Measurements from ENCODE around the gene GPR35. TPM values are rescaled to one million over a fixed set of nuclear protein-coding genes. Genes with fewer than 3 reads are reported as not detected.

The GPR35 gene
- total RNA-seq, 1 donor from 2014 or later, result 4.7 TPM

GRCh38 chr2:240594511-240595380, 30.5 kb upstream of the GPR35 start:
- peaks cover 91% of the 10 kb centered on the region for H3K36me3 ChIP-seq
- intact Hi-C loops (cut with DNase I), result no loop called here
- ATAC-seq (no peak), DNase-seq (peak; percentile 36)
- no peak overlapping the region for H3K4me3 ChIP-seq
- H3K9me3 ChIP-seq, result no peaks in the 10 kb centered on the region
- no peak overlapping the region for H3K27ac ChIP-seq
- no peaks in the 10 kb centered on the region for H3K27me3 ChIP-seq (ENCODE audit: low read depth)
- TF ChIP-seq CTCF (IDR thresholded peaks at IDR 0.05), result no peak
- no peaks in the 10 kb centered on the region for H3K4me1 ChIP-seq

GRCh38 chr2:240595381-240596079, 29.8 kb upstream of the GPR35 start:
- Histone ChIP-seq H3K27me3 (ENCODE audit: low read depth) (no peaks in the 10 kb centered on the region), H3K4me3 (no peak overlapping the region), H3K4me1 (no peaks in the 10 kb centered on the region), H3K9me3 (no peaks in the 10 kb centered on the region), H3K27ac (no peak overlapping the region), H3K36me3 (peaks cover 89% of the 10 kb centered on the region)
- intact Hi-C loops (cut with DNase I), result no loop called here
- DNase-seq (peak; percentile 42), ATAC-seq (peak in 1 of 2 donors; percentile 10)
- TF ChIP-seq CTCF (IDR thresholded peaks at IDR 0.05), result no peak

- Histone ChIP-seq H3K9me3 (no peaks in the 10 kb centered on the region), H3K36me3 (peaks cover 84% of the 10 kb centered on the region), H3K27me3 (ENCODE audit: low read depth) (no peaks in the 10 kb centered on the region), H3K4me3 (no peak overlapping the region), H3K4me1 (no peaks in the 10 kb centered on the region), H3K27ac (no peak overlapping the region)
- ATAC-seq (no peak), DNase-seq (peak; percentile 36)
- no peak for TF ChIP-seq CTCF (IDR thresholded peaks at IDR 0.05)
- intact Hi-C loops (cut with DNase I), result no loop called here
These were observed 29.2 kb upstream of the GPR35 start for GRCh38 chr2:240596080-240596460.

GRCh38 chr2:240596491-240596931, 28.8 kb upstream of the GPR35 start:
- Histone ChIP-seq H3K4me3 (no peak overlapping the region), H3K27ac (no peak overlapping the region), H3K36me3 (peaks cover 80% of the 10 kb centered on the region), H3K9me3 (no peaks in the 10 kb centered on the region), H3K4me1 (no peaks in the 10 kb centered on the region), H3K27me3 (ENCODE audit: low read depth) (no peaks in the 10 kb centered on the region)
- no peak for TF ChIP-seq CTCF (IDR thresholded peaks at IDR 0.05)
- peak; percentile 30 for DNase-seq
- intact Hi-C loops (cut with DNase I), result no loop called here
- ATAC-seq, result no peak

GRCh38 chr2:240597054-240597418, 28.2 kb upstream of the GPR35 start:
- no peak overlapping the region for H3K27ac ChIP-seq
- H3K4me3 ChIP-seq, result no peak overlapping the region
- TF ChIP-seq CTCF (IDR thresholded peaks at IDR 0.05), result no peak
- no peaks in the 10 kb centered on the region for H3K27me3 ChIP-seq (ENCODE audit: low read depth)
- no peak for ATAC-seq
- H3K36me3 ChIP-seq, result peaks cover 74% of the 10 kb centered on the region
- no peaks in the 10 kb centered on the region for H3K9me3 ChIP-seq
- peak; percentile 39 for DNase-seq
- intact Hi-C loops (cut with DNase I), result no loop called here
- no peaks in the 10 kb centered on the region for H3K4me1 ChIP-seq

Measured in lower lobe of right lung (tissue), 2 donors.